COLO829 (cell line): Measurements from ENCODE around the gene AKR1D1.
"Not testable (repeated sequence)": the region's sequence is repeated elsewhere in the genome, so short reads cannot be mapped to it uniquely, and the experiment has no call there.

Experiments
- DNase-seq: peaks from one replicate; pipeline ENCODE4 v3.0.0; 2012; ENCODE audit warnings: low spot score

Gene AKR1D1

GRCh38 chr7:138074121-138074520, 2.1 kb upstream of the AKR1D1 start:
- DNase-seq, result no peak

- no peak for DNase-seq
Observed at GRCh38 chr7:138074540-138074939, 1.7 kb upstream of the AKR1D1 start.

GRCh38 chr7:138075350-138075749, 909 bp upstream of the AKR1D1 start:
- DNase-seq, result no peak

GRCh38 chr7:138075786-138076185, 473 bp upstream of the AKR1D1 start:
- not testable (repeated sequence) for DNase-seq

- no peak for DNase-seq
Observed at GRCh38 chr7:138077809-138078208, 1.6 kb downstream of the AKR1D1 start.

- no peak for DNase-seq
Observed at GRCh38 chr7:138079137-138079536, 2.9 kb downstream of the AKR1D1 start.

GRCh38 chr7:138081868-138082267, 5.6 kb downstream of the AKR1D1 start:
- no peak for DNase-seq

GRCh38 chr7:138083859-138084258, 7.6 kb downstream of the AKR1D1 start:
- DNase-seq, result no peak

- DNase-seq, result peak; percentile 30
Observed at GRCh38 chr7:138086563-138087270, 10.5 kb downstream of the AKR1D1 start.

- DNase-seq, result no peak
Observed at GRCh38 chr7:138089080-138089901, 13.0 kb downstream of the AKR1D1 start.

- DNase-seq, result no peak
Observed at GRCh38 chr7:138091032-138091431, 14.8 kb downstream of the AKR1D1 start.

- not testable (repeated sequence) for DNase-seq
Observed at GRCh38 chr7:138091840-138092239, 15.6 kb downstream of the AKR1D1 start.

GRCh38 chr7:138092486-138093028, 16.3 kb downstream of the AKR1D1 start:
- DNase-seq, result no peak

GRCh38 chr7:138095972-138096935, 20.0 kb downstream of the AKR1D1 start:
- no peak for DNase-seq

- no peak for DNase-seq
Observed at GRCh38 chr7:138097064-138097741, 20.9 kb downstream of the AKR1D1 start.

- DNase-seq, result no peak
Observed at GRCh38 chr7:138099813-138100212, 23.6 kb downstream of the AKR1D1 start.

GRCh38 chr7:138105221-138105620, 29.0 kb downstream of the AKR1D1 start:
- no peak for DNase-seq

GRCh38 chr7:138115047-138115446, 38.8 kb downstream of the AKR1D1 start:
- no peak for DNase-seq

- peak; percentile 65 for DNase-seq
Observed at GRCh38 chr7:138116141-138116540, 39.9 kb downstream of the AKR1D1 start.

- no peak for DNase-seq
Observed at GRCh38 chr7:138116892-138117291, 40.6 kb downstream of the AKR1D1 start.

GRCh38 chr7:138120140-138120827, 44.0 kb downstream of the AKR1D1 start:
- no peak for DNase-seq
